Skin epidermis (tissue), 12 donors: ENCODE measurements around the gene CCDC74A.
"Not testable (repeated sequence)": the region's sequence is repeated elsewhere in the genome, so short reads cannot be mapped to it uniquely, and the experiment has no call there.

Experiments
- H3K27ac ChIP-seq, 21 experiments: fragments of 200-600 bp; sonication (generic) in 11 of 21; one replicate each; pipeline ENCODE4 v1.5.0; 2020; ENCODE audit warnings: mild to moderate bottlenecking in 3 of 21, inconsistent platforms in 2 of 21, moderate library complexity in 2 of 21
- H3K4me3 ChIP-seq, 7 experiments: fragments of 200-600 bp; sonication (generic) in 2 of 7; one replicate each; pipeline ENCODE4 v1.5.0; 2020; ENCODE audit warnings: inconsistent platforms in 2 of 7, mild to moderate bottlenecking in 2 of 7, moderate library complexity in 1 of 7

CCDC74A gene

GRCh38 chr2:131527131-131528001 lies at the start of gene CCDC74A:
CCDC74A (plus strand) TSS chr2:131527888; CDS start chr2:131527971, 83 bp downstream.
- H3K27ac ChIP-seq: peak within 1 kb of the TSS in 1 of 21 experiments; percentile 58
- peak within 1 kb of the TSS; percentile 25 to 39 (median 31) for H3K4me3 ChIP-seq

- not testable (repeated sequence) for H3K4me3 ChIP-seq, H3K27ac ChIP-seq
These were observed 49.4 kb upstream of the CCDC74A start for GRCh38 chr2:131478074-131478849.

- H3K4me3 ChIP-seq, H3K27ac ChIP-seq: not testable (repeated sequence)
These were observed 48.7 kb upstream of the CCDC74A start for GRCh38 chr2:131478850-131479461.

- not testable (repeated sequence) for H3K4me3 ChIP-seq, H3K27ac ChIP-seq
These were observed 47.3 kb upstream of the CCDC74A start for GRCh38 chr2:131480351-131480750.

- not testable (repeated sequence) for H3K27ac ChIP-seq, H3K4me3 ChIP-seq
These were observed 45.1 kb upstream of the CCDC74A start for GRCh38 chr2:131482506-131483155.

- H3K27ac ChIP-seq, H3K4me3 ChIP-seq: not testable (repeated sequence)
These were observed 43.5 kb upstream of the CCDC74A start for GRCh38 chr2:131483981-131484820.

GRCh38 chr2:131484906-131485460 lies 42.7 kb upstream of the CCDC74A start:
- not testable (repeated sequence) for H3K4me3 ChIP-seq, H3K27ac ChIP-seq

GRCh38 chr2:131486201-131486902 lies 41.3 kb upstream of the CCDC74A start:
- H3K4me3 ChIP-seq, H3K27ac ChIP-seq: not testable (repeated sequence)

- no peak overlapping the region for H3K4me3 ChIP-seq
- H3K27ac ChIP-seq: no peak overlapping the region
These were observed 39.1 kb upstream of the CCDC74A start for GRCh38 chr2:131488306-131489205.

GRCh38 chr2:131490616-131491468 lies 36.8 kb upstream of the CCDC74A start:
- Histone ChIP-seq H3K4me3 (peak overlapping the region; percentile 65 to 97 (median 75)), H3K27ac (peak overlapping the region in 12 of 21 experiments; percentile 18 to 95 (median 52))

GRCh38 chr2:131491469-131491836 lies 36.2 kb upstream of the CCDC74A start:
- peak overlapping the region in 13 of 21 experiments; percentile 18 to 95 (median 53) for H3K27ac ChIP-seq
- H3K4me3 ChIP-seq: peak overlapping the region; percentile 65 to 97 (median 75)

- Histone ChIP-seq H3K27ac (peak within 1 kb of the TSS; percentile 57 to 95 (median 88)), H3K4me3 (peak within 1 kb of the TSS; percentile 65 to 97 (median 75))
These were observed 35.7 kb upstream of the CCDC74A start, which contains the start of gene MZT2A for GRCh38 chr2:131492015-131492417. MZT2A (minus strand) TSS chr2:131492397; CDS start chr2:131492376, 21 bp downstream.

- Histone ChIP-seq H3K27ac (peak overlapping the region; percentile 57 to 95 (median 88)), H3K4me3 (peak overlapping the region; percentile 65 to 97 (median 75))
These were observed 35.1 kb upstream of the CCDC74A start for GRCh38 chr2:131492418-131493198.

GRCh38 chr2:131493199-131493968 lies 34.3 kb upstream of the CCDC74A start:
- Histone ChIP-seq H3K27ac (peak overlapping the region; percentile 57 to 95 (median 88)), H3K4me3 (peak overlapping the region; percentile 65 to 97 (median 75))
